Suprapubic skin (tissue), 3 donors: ENCODE measurements around the gene COA5.

Experiments used
- POLR2A ChIP-seq, 2 donors: fragments of 450-650 bp; IDR thresholded peaks; one replicate each; pipeline ENCODE4 v1.6.1; 2017; ENCODE audit warnings: antibody characterized with exemption in 2 of 2, mild to moderate bottlenecking in 2 of 2, moderate library complexity in 2 of 2
- TF ChIP-seq, protein P1 (sequence below), 2 donors: fragments of 200-600 bp in 1 of 2; fragments of 450-650 bp in 1 of 2; sonication (generic) in 1 of 2; IDR thresholded peaks; one replicate each; pipeline ENCODE4 v1.5.1; 2016 to 2019; ENCODE audit warnings: antibody characterized with exemption in 2 of 2, mild to moderate bottlenecking in 1 of 2, moderate library complexity in 1 of 2

DNA sequence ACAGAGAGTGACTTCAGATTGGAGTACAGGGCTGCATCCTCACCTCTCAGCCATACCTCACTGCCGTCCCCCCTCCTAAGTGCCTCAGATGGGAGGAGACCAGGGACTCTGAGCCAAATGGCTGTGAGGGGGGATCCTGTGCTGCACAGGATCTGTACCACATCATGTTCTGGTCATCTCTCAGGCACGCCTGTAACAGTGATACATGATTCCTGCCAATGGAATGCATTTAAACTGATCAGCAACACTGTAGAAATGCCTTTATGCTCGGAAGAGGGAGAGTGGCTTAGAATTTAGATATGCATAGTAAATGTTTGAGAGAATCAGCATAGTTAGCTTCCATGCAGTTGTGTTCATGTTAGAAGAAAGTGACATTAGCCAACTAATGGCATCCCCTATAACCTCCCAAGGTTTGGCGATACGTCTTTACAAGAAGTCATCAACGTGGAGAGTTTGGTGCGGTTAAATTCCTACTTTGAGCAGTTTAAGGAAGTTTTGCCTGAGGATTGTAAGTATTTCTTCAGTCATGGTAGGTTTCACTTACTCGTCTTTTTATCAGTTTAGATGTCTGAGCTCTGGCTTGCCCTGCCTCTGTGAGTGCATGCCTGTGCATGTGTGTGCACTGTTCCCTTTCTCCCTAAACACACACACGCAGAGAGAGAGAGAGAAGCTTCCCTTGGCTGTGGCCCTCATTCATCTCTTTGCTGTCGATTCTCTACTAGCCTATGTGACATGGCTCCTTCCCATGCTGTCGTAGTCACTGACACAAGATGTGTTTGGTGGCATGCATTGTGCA is 40.0 kb downstream of the COA5 start:
- TF ChIP-seq, protein P1, sequence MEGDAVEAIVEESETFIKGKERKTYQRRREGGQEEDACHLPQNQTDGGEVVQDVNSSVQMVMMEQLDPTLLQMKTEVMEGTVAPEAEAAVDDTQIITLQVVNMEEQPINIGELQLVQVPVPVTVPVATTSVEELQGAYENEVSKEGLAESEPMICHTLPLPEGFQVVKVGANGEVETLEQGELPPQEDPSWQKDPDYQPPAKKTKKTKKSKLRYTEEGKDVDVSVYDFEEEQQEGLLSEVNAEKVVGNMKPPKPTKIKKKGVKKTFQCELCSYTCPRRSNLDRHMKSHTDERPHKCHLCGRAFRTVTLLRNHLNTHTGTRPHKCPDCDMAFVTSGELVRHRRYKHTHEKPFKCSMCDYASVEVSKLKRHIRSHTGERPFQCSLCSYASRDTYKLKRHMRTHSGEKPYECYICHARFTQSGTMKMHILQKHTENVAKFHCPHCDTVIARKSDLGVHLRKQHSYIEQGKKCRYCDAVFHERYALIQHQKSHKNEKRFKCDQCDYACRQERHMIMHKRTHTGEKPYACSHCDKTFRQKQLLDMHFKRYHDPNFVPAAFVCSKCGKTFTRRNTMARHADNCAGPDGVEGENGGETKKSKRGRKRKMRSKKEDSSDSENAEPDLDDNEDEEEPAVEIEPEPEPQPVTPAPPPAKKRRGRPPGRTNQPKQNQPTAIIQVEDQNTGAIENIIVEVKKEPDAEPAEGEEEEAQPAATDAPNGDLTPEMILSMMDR (IDR thresholded peaks at IDR 0.05), result no peak
- no peak for TF ChIP-seq POLR2A (IDR thresholded peaks at IDR 0.05)
